Spleen (tissue), 7 donors: ENCODE results near the gene SCLT1.

Experiments
- CTCF ChIP-seq, 11 experiments: fragments of 200-600 bp in 7 of 11; fragments of 450-650 bp in 4 of 11; sonication (generic) in 4 of 11; IDR thresholded peaks in 8 of 11; conservative IDR thresholded peaks in 3 of 11; 1 replicate in 7 of 11; 2 replicates in 4 of 11; pipeline versions ENCODE4 v1.4.0 to v1.8.0; 2016 to 2021; ENCODE audit warnings: antibody characterized with exemption in 11 of 11, inconsistent platforms in 4 of 11, mild to moderate bottlenecking in 1 of 11
- POLR2A ChIP-seq, 3 donors: fragments of 450-650 bp; IDR thresholded peaks; one replicate each; pipeline ENCODE4 v1.5.1; 2017; ENCODE audit warnings: antibody characterized with exemption in 3 of 3, mild to moderate bottlenecking in 1 of 3
- POLR2AphosphoS5 ChIP-seq, 3 donors: sonication (generic); formaldehyde crosslinking; IDR thresholded peaks; one replicate each; pipeline ENCODE4 v1.5.1; 2017; ENCODE audit warnings: antibody characterized with exemption in 3 of 3
- donor health status: DM: no; HTN: no; CAD: no; lungs with moderate emphysema.
- donor health status: DM: no; HTN: no; CAD: no.
- donor health status: DM: no; HTN: no; CAD: no.

GRCh38 chr4:129094347-129094746 is 1.0 kb upstream of the SCLT1 start:
- no peak for TF ChIP-seq POLR2AphosphoS5 (IDR thresholded peaks at IDR 0.05)
- no peak for TF ChIP-seq CTCF (IDR thresholded peaks at IDR 0.05 in 8 of 11, conservative IDR thresholded peaks at IDR 0.05 in 3 of 11)
- TF ChIP-seq POLR2A (IDR thresholded peaks at IDR 0.05), result no peak
